DND-41 (cell line): ENCODE data around the gene MAP3K6.
"Not testable (repeated sequence)": the region's sequence is repeated elsewhere in the genome, so short reads cannot be mapped to it uniquely, and the experiment has no call there.

Source experiments
- ATAC-seq: fragments of 200-7000 bp; cut with Tn5 transposase; 3 replicates; pipeline ENCODE4 v1.9.1; 2021; ENCODE audit warnings: low read depth; ENCODE audit not compliant: insufficient read depth
- DNase-seq: peaks from one replicate; pipeline ENCODE4 v3.0.0-alpha.2; 2020
- H2AFZ ChIP-seq: 2 replicates; pipeline ENCODE4 v1.6.0; 2012; ENCODE audit warnings: low read depth, low read length
- H3K27ac ChIP-seq: 2 replicates; pipeline ENCODE4 v1.5.1; 2012; ENCODE audit warnings: low read length, inconsistent platforms
- H3K27me3 ChIP-seq: fragments of 200-600 bp; sonication (generic); 2 replicates; pipeline ENCODE4 v1.6.0; 2012; ENCODE audit warnings: low read length, mild to moderate bottlenecking, inconsistent platforms; ENCODE audit not compliant: insufficient read depth, poor library complexity
- H3K36me3 ChIP-seq: 2 replicates; pipeline ENCODE4 v1.5.1; 2012; ENCODE audit warnings: low read length, inconsistent platforms; ENCODE audit not compliant: insufficient read depth
- H3K4me1 ChIP-seq: 2 replicates; pipeline ENCODE4 v1.5.1; 2012; ENCODE audit warnings: mild to moderate bottlenecking, low read length; ENCODE audit not compliant: insufficient read depth
- H3K4me2 ChIP-seq: 2 replicates; pipeline ENCODE4 v1.6.0; 2012; ENCODE audit warnings: mild to moderate bottlenecking, moderate library complexity, low read length, inconsistent platforms; ENCODE audit not compliant: insufficient read depth
- H3K4me3 ChIP-seq, 2 experiments: fragments of 200-600 bp in 1 of 2; shearing (Covaris generic) in 1 of 2; 2 replicates each; pipeline ENCODE4 v1.5.1; 2012 to 2016; ENCODE audit warnings: inconsistent platforms in 2 of 2, low read length in 2 of 2, mild to moderate bottlenecking in 2 of 2, low read depth in 1 of 2, moderate library complexity in 1 of 2
- H3K79me2 ChIP-seq: 2 replicates; pipeline ENCODE4 v1.6.0; 2012; ENCODE audit warnings: low read length, inconsistent platforms; ENCODE audit not compliant: insufficient read depth
- H3K9ac ChIP-seq: 2 replicates; pipeline ENCODE4 v1.6.0; 2012; ENCODE audit warnings: low read depth, mild to moderate bottlenecking, inconsistent platforms, low read length, moderate library complexity
- H3K9me3 ChIP-seq: 2 replicates; pipeline ENCODE4 v1.5.1; 2012; ENCODE audit warnings: low read length, moderate library complexity, mild to moderate bottlenecking, inconsistent platforms; ENCODE audit not compliant: insufficient read depth, severe bottlenecking
- H4K20me1 ChIP-seq: 2 replicates; pipeline ENCODE4 v1.6.0; 2012; ENCODE audit warnings: low read length; ENCODE audit not compliant: insufficient read depth
- EZH2 ChIP-seq: IDR thresholded peaks from 3 replicates; pipeline ENCODE4 v1.6.1; 2012; ENCODE audit warnings: borderline replicate concordance, low read depth, mild to moderate bottlenecking, moderate library complexity, low read length, inconsistent platforms; ENCODE audit not compliant: severe bottlenecking
- TF ChIP-seq, protein P1 (sequence below): IDR thresholded peaks from 2 replicates; pipeline ENCODE4 v1.5.1; 2012; ENCODE audit warnings: borderline replicate concordance, low read length, moderate library complexity, mild to moderate bottlenecking; ENCODE audit not compliant: poor library complexity, severe bottlenecking; ENCODE audit errors: extremely low read depth

MAP3K6 gene

DNA sequence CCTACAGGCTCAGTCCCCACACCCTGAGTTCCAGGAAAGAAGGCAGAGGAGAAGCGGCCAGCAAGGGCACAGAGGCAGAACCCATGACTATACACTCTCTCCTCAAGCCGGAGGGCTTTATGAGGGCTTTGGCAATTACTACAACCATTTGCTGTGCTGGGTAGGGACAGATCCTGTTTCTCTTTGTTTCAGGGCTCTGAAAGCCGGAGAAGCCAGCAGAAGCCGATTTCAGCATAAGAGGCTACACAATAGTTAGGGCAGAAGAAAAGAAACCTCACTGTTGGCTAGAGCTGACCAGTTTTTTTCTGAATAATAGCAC lies 39.6 kb upstream of the MAP3K6 start:
- Histone ChIP-seq H3K4me3 (no peak overlapping the region), H2AFZ (no peak overlapping the region), H3K27me3 (no peaks in the 10 kb centered on the region), H3K79me2 (no peaks in the 10 kb centered on the region), H3K4me1 (no peaks in the 10 kb centered on the region), H3K9ac (no peak overlapping the region), H3K27ac (no peak overlapping the region), H3K9me3 (no peaks in the 10 kb centered on the region), H4K20me1 (no peaks in the 10 kb centered on the region), H3K4me2 (no peak overlapping the region), H3K36me3 (peaks cover 50% of the 10 kb centered on the region)
- TF ChIP-seq, protein P1, sequence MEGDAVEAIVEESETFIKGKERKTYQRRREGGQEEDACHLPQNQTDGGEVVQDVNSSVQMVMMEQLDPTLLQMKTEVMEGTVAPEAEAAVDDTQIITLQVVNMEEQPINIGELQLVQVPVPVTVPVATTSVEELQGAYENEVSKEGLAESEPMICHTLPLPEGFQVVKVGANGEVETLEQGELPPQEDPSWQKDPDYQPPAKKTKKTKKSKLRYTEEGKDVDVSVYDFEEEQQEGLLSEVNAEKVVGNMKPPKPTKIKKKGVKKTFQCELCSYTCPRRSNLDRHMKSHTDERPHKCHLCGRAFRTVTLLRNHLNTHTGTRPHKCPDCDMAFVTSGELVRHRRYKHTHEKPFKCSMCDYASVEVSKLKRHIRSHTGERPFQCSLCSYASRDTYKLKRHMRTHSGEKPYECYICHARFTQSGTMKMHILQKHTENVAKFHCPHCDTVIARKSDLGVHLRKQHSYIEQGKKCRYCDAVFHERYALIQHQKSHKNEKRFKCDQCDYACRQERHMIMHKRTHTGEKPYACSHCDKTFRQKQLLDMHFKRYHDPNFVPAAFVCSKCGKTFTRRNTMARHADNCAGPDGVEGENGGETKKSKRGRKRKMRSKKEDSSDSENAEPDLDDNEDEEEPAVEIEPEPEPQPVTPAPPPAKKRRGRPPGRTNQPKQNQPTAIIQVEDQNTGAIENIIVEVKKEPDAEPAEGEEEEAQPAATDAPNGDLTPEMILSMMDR = no peak
- TF ChIP-seq EZH2 = no peak
- no peak for ATAC-seq
- no peak for DNase-seq

DNA sequence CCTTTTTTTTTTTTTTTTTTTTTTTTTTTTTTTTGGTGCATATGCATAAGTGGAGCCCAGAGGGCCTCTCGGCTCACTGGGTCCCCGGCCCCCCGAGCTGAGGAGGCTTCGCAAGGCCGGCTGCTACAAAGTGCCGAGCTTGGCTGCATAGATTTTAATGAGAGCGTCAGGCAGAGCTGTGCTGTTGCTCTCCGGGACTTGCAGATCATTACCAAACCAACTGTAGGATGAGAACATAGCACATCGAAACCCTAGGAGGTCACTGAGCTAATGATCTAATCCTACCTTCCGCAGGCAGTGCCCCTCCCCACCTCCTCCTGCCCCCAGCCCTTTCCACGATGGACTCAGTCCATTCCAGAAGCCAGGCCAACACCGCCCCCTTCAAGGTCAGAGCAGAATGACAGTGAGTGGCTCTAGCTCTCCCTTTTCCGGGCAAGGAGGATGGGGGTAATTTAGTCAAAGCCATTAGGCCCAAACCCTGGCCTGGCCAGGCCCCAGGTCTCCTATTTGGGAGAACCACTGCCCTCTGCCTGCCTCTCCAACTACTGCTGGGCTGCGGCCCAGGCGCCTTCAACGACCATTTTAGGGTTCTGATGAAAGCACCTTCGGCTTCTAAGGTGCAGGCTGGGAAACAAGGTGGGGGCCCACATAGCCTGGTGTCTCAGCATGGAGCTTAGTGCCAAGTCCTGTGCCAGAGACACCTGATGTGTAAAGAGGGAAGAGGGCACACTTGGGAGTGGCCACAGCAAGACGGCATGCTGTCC lies 39.0 kb upstream of the MAP3K6 start:
- H3K4me1 ChIP-seq, H2AFZ ChIP-seq, H3K27me3 ChIP-seq, H3K79me2 ChIP-seq, DNase-seq, H3K4me2 ChIP-seq, ATAC-seq, H4K20me1 ChIP-seq, H3K4me3 ChIP-seq, H3K9ac ChIP-seq, H3K9me3 ChIP-seq, H3K27ac ChIP-seq: not testable (repeated sequence)
- H3K36me3 ChIP-seq = peaks cover 45% of the 10 kb centered on the region

DNA sequence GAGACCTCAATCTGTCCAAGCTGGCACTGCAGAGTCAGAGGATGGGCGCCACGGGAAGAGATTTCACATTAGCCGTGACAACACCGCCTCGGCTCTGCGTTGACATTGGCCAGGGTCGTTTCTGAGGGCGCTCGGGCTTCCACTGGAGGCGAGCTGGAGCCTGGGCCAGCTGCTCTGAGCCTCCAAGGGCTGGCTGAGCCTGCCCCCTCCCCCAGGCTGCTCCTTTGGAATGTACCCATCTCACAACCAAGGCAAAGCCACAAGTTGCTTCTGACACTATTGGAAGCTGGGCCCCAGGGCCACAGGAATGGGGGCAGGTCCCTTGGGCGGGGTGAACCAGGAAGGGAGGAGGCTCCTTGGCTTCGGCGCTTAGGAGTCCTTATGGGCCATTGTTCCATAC lies 38.3 kb upstream of the MAP3K6 start:
- no peak overlapping the region for H3K4me3 ChIP-seq
- no peak overlapping the region for H3K9ac ChIP-seq
- no peak for DNase-seq
- H3K79me2 ChIP-seq = no peaks in the 10 kb centered on the region
- ATAC-seq = no peak
- no peaks in the 10 kb centered on the region for H3K9me3 ChIP-seq
- H3K27me3 ChIP-seq = no peaks in the 10 kb centered on the region
- TF ChIP-seq EZH2 = no peak
- TF ChIP-seq, protein P1 = no peak
- H3K4me2 ChIP-seq = no peak overlapping the region
- H3K4me1 ChIP-seq = no peaks in the 10 kb centered on the region
- H2AFZ ChIP-seq = no peak overlapping the region
- H3K36me3 ChIP-seq = peaks cover 38% of the 10 kb centered on the region
- no peak overlapping the region for H3K27ac ChIP-seq
- no peaks in the 10 kb centered on the region for H4K20me1 ChIP-seq

DNA sequence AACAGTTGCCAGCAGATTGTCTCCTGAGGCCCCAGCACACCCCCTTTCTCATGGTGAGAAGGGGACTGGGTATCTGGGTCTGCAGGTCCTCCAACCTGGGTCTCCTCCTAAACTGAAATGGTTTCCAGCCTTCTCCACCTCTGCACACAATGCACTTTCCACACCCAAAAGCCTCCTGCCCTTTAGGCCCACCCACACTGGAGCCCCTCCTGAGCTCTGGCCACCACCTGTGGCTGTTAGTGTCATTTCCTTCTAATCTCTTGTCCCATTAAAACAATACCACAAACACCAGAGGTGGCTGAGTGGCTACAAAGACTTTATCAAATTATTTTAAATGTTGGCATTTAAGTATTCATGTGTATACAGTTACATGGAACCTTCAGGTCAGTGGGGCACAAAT lies 37.2 kb upstream of the MAP3K6 start:
- no peak for TF ChIP-seq EZH2
- TF ChIP-seq, protein P1 = no peak
- Histone ChIP-seq H3K27me3 (no peaks in the 10 kb centered on the region), H3K36me3 (peaks cover 31% of the 10 kb centered on the region), H3K9ac (no peak overlapping the region), H3K27ac (no peak overlapping the region), H3K4me3 (no peak overlapping the region), H3K79me2 (no peaks in the 10 kb centered on the region), H4K20me1 (no peaks in the 10 kb centered on the region), H2AFZ (no peak overlapping the region), H3K4me1 (no peaks in the 10 kb centered on the region), H3K4me2 (no peak overlapping the region), H3K9me3 (no peaks in the 10 kb centered on the region)
- DNase-seq (no peak), ATAC-seq (no peak)
